Measurements from ENCODE around the gene CES4A.

DNA sequence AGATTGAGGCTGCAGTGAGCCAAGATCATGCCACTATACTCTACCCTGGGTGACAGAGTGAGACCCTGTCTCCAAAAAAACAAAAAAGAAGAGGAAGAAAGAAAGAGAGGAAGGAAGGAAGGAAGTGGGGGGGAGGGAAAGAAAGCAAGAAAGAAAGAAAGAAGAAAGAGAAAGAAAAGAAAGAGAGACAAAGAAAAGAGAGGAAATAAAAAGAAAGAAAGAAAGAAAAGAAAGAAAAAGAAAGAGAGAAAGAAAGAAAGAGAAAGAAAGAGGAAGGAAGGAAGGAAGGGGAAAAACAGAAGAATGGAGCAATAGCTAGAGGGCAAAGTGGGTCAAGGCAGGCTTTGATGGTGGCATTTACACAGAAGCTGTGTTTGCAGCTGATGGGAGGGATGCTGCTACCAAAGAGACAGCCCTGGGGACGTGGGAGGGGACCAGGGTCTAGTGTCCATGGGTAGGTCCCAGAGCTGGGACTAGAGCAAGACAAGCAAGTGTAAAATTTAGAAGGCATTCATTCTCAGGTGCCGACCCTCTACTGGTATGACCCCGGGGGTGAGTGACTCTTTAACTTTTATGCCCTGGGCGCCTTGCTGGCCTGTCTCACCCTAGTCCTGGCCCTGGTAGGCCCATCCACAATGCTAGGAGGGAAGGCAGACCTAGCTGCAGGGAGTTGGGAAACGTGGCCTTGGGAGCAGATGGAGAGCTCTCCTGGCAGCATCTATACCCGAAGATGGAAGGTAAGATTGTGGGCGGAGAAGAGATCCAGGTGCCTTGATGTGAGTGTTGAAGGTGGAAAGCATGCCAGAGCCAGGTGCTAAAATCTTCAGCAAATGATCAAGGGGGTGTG is 29.3 kb upstream of the CES4A start:
- TF ChIP-seq SP1 (IDR thresholded peaks at IDR 0.05) = no peak
- TF ChIP-seq FOXM1 (IDR thresholded peaks at IDR 0.05; ENCODE audit: borderline replicate concordance) = no peak
- TF ChIP-seq FOXA1 (IDR thresholded peaks at IDR 0.05) = no peak
- no peak for TF ChIP-seq L3MBTL2 (conservative IDR thresholded peaks at IDR 0.05)
- TF ChIP-seq FOXK2 (IDR thresholded peaks at IDR 0.05) = no peak
- no peak for TF ChIP-seq ELF4 (IDR thresholded peaks at IDR 0.05)
- TF ChIP-seq CTBP1 (IDR thresholded peaks at IDR 0.05; ENCODE audit: borderline replicate concordance) = no peak
- TF ChIP-seq ARNT (IDR thresholded peaks at IDR 0.05) = no peak
- TF ChIP-seq SUZ12 (IDR thresholded peaks at IDR 0.05) = no peak
